ENCODE data around the gene TCERG1L.
"Not testable (repeated sequence)": the region's sequence is repeated elsewhere in the genome, so short reads cannot be mapped to it uniquely, and the experiment has no call there.

Gene TCERG1L

DNA sequence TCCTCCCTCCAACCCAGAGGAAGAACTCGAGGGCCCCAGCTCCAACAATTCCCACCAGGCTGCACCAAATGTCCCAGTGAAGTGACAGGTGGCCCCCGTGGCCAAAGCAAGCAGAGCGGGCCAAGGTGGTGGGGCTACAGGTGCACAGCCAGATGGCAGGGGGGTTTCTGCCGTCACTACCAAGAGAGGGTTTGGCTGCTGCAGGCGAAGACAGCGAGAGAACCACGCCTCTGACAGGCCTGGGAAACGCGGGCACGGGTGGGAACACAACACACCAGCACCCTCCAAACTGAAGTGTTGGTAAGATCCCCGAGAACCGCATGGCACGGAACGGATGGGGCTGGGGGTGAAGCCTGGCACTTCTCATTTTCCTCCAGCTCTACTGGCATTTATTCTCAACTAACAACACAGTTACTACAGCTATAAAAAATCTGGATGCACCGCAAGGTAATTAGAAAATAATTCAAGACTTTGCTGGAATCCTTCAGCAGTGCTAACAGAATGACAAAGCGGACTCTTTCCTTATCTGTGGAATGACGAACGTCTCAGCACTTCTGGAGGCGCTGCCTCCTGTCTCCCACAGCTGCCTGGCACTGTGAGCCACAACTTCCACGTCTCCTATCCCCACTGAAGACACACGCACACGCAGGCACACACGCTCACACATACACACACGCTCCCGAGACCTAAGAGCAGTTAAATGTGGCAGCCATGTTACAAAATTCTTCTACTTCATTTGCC is 167.9 kb downstream of the TCERG1L start:
- TF ChIP-seq CTCF (IDR thresholded peaks at IDR 0.05): no peak
- Histone ChIP-seq H3K27ac (no peak overlapping the region), H3K4me3 (no peak overlapping the region)
- DNase-seq (ENCODE audit: low spot score): no peak

DNA sequence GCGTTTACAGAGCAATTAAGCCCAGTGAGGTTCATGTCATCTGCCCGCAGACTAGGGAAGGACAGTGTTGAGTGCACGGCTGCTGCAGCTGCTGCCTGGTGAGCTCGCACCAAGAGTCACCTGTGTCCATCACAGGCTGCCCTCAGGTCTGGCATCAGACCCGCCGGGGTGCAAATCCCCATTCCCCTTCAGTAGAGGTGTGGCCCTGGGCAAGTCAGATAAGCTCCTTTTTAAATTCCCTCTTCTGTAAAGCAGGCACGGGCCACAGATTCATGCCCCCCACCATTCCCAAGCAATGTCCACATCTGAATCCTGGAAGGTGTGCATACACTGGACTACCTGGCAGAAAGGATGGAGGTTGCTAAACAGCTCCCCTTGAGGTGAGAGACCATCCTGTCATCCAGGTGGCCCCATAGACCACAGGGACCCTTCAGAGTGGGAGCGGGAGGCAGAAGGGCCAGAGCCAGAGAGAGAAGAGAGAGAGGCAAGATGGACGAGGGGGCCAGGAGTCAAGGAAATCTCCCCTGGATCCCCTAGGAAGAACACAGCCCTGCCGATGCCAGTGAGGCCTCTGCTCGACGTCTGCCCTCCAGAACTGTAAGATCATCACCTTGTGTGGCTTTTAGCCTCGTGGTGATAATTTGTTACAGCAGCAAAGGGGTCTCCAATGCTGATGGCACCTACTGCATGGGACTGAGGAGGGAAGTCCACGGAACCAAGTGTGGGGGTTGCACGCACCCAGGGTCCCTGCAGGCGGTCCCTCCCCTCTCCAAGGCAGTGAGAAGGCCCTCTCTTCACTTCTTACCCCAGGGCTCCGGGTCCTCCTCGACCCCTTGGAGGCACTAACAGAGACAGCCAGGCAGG is 168.8 kb downstream of the TCERG1L start:
- no peak for DNase-seq (ENCODE audit: low spot score)
- Histone ChIP-seq H3K4me3 (no peak overlapping the region), H3K27ac (no peak overlapping the region)
- no peak for TF ChIP-seq CTCF (IDR thresholded peaks at IDR 0.05)

- no peak for DNase-seq (ENCODE audit: low spot score)
- no peak for TF ChIP-seq CTCF (IDR thresholded peaks at IDR 0.05)
- Histone ChIP-seq H3K4me3 (no peak overlapping the region), H3K27ac (no peak overlapping the region)
Measured at GRCh38 chr10:131141645-131142516, 169.6 kb downstream of the TCERG1L start.

- TF ChIP-seq CTCF (IDR thresholded peaks at IDR 0.05): no peak
- H3K4me3 ChIP-seq: no peak overlapping the region
- H3K27ac ChIP-seq: no peak overlapping the region
- no peak for DNase-seq (ENCODE audit: low spot score)
Measured at GRCh38 chr10:131141207-131141606, 170.3 kb downstream of the TCERG1L start.

DNA sequence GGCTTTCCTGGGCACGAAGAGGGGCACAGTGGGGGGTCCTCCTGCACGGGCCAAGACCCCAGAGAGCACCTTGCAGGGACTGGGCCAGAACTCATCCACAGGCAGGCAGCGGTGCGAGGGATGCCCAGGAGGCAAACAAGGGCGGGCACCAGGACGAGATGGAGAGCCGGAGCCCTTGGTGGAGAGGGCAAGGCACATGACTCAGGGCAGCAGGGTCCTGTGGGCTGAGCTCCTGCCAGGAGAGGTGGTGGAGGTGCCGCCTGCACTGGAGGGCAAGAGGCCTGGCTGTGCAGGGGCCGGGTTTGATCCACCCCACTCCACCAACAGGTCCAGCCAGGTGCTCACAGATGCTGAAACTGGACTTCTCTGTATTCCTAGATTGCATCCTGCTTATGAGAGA is 170.9 kb downstream of the TCERG1L start:
- no peak overlapping the region for H3K4me3 ChIP-seq
- H3K27ac ChIP-seq: no peak overlapping the region
- DNase-seq (ENCODE audit: low spot score): no peak
- TF ChIP-seq CTCF (IDR thresholded peaks at IDR 0.05): no peak

GRCh38 chr10:131137223-131137622 is 174.3 kb downstream of the TCERG1L start:
- no peak for TF ChIP-seq CTCF (IDR thresholded peaks at IDR 0.05)

GRCh38 chr10:131136336-131136735 is 175.2 kb downstream of the TCERG1L start:
- not testable (repeated sequence) for H3K4me3 ChIP-seq; DNase-seq (ENCODE audit: low spot score); H3K27ac ChIP-seq

More at GRCh38 chr10:131137223-131137622, 174.3 kb downstream of the TCERG1L start:
- H3K4me3 ChIP-seq: no peak overlapping the region
- no peak for DNase-seq (ENCODE audit: low spot score)
- H3K27ac ChIP-seq: no peak overlapping the region

Data from coronary artery (tissue), 2 donors.